Measurements from ENCODE around the gene LY6G5C. TPM values are rescaled to one million over a fixed set of nuclear protein-coding genes. Genes with fewer than 3 reads are reported as not detected.

Gene LY6G5C
- total RNA-seq, 1 donor from 2014 or later, result not detected

- Histone ChIP-seq H3K4me3 (ENCODE audit: low read depth, low read length) (no peak overlapping the region), H3K36me3 (ENCODE audit: control insufficient read depth, insufficient read depth, low read length) (peaks cover 73% of the 10 kb centered on the region), H3K27me3 (ENCODE audit: control insufficient read depth, insufficient read depth, low read length) (no peaks in the 10 kb centered on the region)
- no peak for FAIRE-seq
- no peak for TF ChIP-seq CTCF (IDR thresholded peaks at IDR 0.05; ENCODE audit: insufficient read depth, low read length, severe bottlenecking)
- no peak for DNase-seq (ENCODE audit: low read depth)
Measured at GRCh38 chr6:31631681-31632278, 49.1 kb downstream of the LY6G5C start.

GRCh38 chr6:31631209-31631608 lies 49.7 kb downstream of the LY6G5C start:
- H3K36me3 ChIP-seq (ENCODE audit: control insufficient read depth, insufficient read depth, low read length), result peaks cover 73% of the 10 kb centered on the region

GRCh38 chr6:31630177-31630934 lies 50.5 kb downstream of the LY6G5C start:
- no peak for TF ChIP-seq CTCF (IDR thresholded peaks at IDR 0.05; ENCODE audit: insufficient read depth, low read length, severe bottlenecking)
- Histone ChIP-seq H3K36me3 (ENCODE audit: control insufficient read depth, insufficient read depth, low read length) (peaks cover 74% of the 10 kb centered on the region), H3K4me3 (ENCODE audit: low read depth, low read length) (no peak overlapping the region), H3K27me3 (ENCODE audit: control insufficient read depth, insufficient read depth, low read length) (no peaks in the 10 kb centered on the region)
- FAIRE-seq (no peak), DNase-seq (ENCODE audit: low read depth) (no peak)

More at GRCh38 chr6:31631209-31631608, 49.7 kb downstream of the LY6G5C start:
- DNase-seq (ENCODE audit: low read depth), result no peak
- Histone ChIP-seq H3K4me3 (ENCODE audit: low read depth, low read length) (no peak overlapping the region), H3K27me3 (ENCODE audit: control insufficient read depth, insufficient read depth, low read length) (no peaks in the 10 kb centered on the region)
- no peak for TF ChIP-seq CTCF (IDR thresholded peaks at IDR 0.05; ENCODE audit: insufficient read depth, low read length, severe bottlenecking)
- no peak for FAIRE-seq

GRCh38 chr6:31629014-31629413 lies 51.9 kb downstream of the LY6G5C start:
- DNase-seq (ENCODE audit: low read depth) (no peak), FAIRE-seq (no peak)
- H3K36me3 ChIP-seq (ENCODE audit: control insufficient read depth, insufficient read depth, low read length), result peaks cover 70% of the 10 kb centered on the region

GRCh38 chr6:31627690-31628287 lies 53.1 kb downstream of the LY6G5C start:
- Histone ChIP-seq H3K4me3 (ENCODE audit: low read depth, low read length) (no peak overlapping the region), H3K36me3 (ENCODE audit: control insufficient read depth, insufficient read depth, low read length) (peaks cover 67% of the 10 kb centered on the region), H3K27me3 (ENCODE audit: control insufficient read depth, insufficient read depth, low read length) (no peaks in the 10 kb centered on the region)
- no peak for TF ChIP-seq CTCF (IDR thresholded peaks at IDR 0.05; ENCODE audit: insufficient read depth, low read length, severe bottlenecking)
- no peak for FAIRE-seq
- DNase-seq (ENCODE audit: low read depth), result no peak

More at GRCh38 chr6:31629014-31629413, 51.9 kb downstream of the LY6G5C start:
- Histone ChIP-seq H3K4me3 (ENCODE audit: low read depth, low read length) (no peak overlapping the region), H3K27me3 (ENCODE audit: control insufficient read depth, insufficient read depth, low read length) (no peaks in the 10 kb centered on the region)
- TF ChIP-seq CTCF (IDR thresholded peaks at IDR 0.05; ENCODE audit: insufficient read depth, low read length, severe bottlenecking), result no peak
